ENCODE data around the gene ANKRD53. TPM values are rescaled to one million over a fixed set of nuclear protein-coding genes. Genes with fewer than 3 reads are reported as not detected.
"Not testable (repeated sequence)": the region's sequence is repeated elsewhere in the genome, so short reads cannot be mapped to it uniquely, and the experiment has no call there.

ANKRD53 gene
- total RNA-seq, 1 donor from 2014 or later: 5.4 TPM

- Mint-ChIP-seq H3K4me1 (ENCODE audit: low read depth) (peaks cover 14% of the 10 kb centered on the region), H3K9me3 (ENCODE audit: low read depth) (no peaks in the 10 kb centered on the region), H3K36me3 (ENCODE audit: insufficient read depth) (no peaks in the 10 kb centered on the region), H3K27ac (peak within 1 kb of the TSS; percentile 94), H3K4me3 (ENCODE audit: low read depth) (peak within 1 kb of the TSS; percentile 86), H3K27me3 (peaks cover 4% of the 10 kb centered on the region)
- DNase-seq (ENCODE audit: low spot score, unreplicated experiment): peak; percentile 91
- TF ChIP-seq CTCF (IDR thresholded peaks at IDR 0.05; ENCODE audit: unreplicated experiment): peak; percentile 75
These were observed 16.4 kb downstream of the ANKRD53 start, which contains the start of gene TEX261 for GRCh38 chr2:70994699-70995425. Gene TEX261, minus strand, starts transcription at chr2:70994873. Its CDS starts 116 bp downstream, at chr2:70994757.

- Mint-ChIP-seq H3K27me3 (peaks cover 4% of the 10 kb centered on the region), H3K9me3 (ENCODE audit: low read depth) (no peaks in the 10 kb centered on the region), H3K36me3 (ENCODE audit: insufficient read depth) (no peaks in the 10 kb centered on the region), H3K27ac (peak overlapping the region; percentile 81), H3K4me1 (ENCODE audit: low read depth) (peaks cover 14% of the 10 kb centered on the region), H3K4me3 (ENCODE audit: low read depth) (peak overlapping the region; percentile 81)
- DNase-seq (ENCODE audit: low spot score, unreplicated experiment): no peak
- TF ChIP-seq CTCF (IDR thresholded peaks at IDR 0.05; ENCODE audit: unreplicated experiment): peak; percentile 55
These were observed 16.9 kb downstream of the ANKRD53 start for GRCh38 chr2:70995426-70995729.

GRCh38 chr2:70998885-70999284 is 20.5 kb downstream of the ANKRD53 start:
- not testable (repeated sequence) for H3K4me3 Mint-ChIP-seq (ENCODE audit: low read depth); DNase-seq (ENCODE audit: low spot score, unreplicated experiment); H3K27me3 Mint-ChIP-seq; H3K36me3 Mint-ChIP-seq (ENCODE audit: insufficient read depth); H3K9me3 Mint-ChIP-seq (ENCODE audit: low read depth); H3K27ac Mint-ChIP-seq; H3K4me1 Mint-ChIP-seq (ENCODE audit: low read depth)

- H3K27me3 Mint-ChIP-seq: peaks cover 12% of the 10 kb centered on the region
- H3K4me1 Mint-ChIP-seq (ENCODE audit: low read depth): peaks cover 3% of the 10 kb centered on the region
- TF ChIP-seq CTCF (IDR thresholded peaks at IDR 0.05; ENCODE audit: unreplicated experiment): no peak
- H3K4me3 Mint-ChIP-seq (ENCODE audit: low read depth): no peak overlapping the region
- DNase-seq (ENCODE audit: low spot score, unreplicated experiment): no peak
- H3K27ac Mint-ChIP-seq: peak overlapping the region; percentile 41
- H3K36me3 Mint-ChIP-seq (ENCODE audit: insufficient read depth): no peaks in the 10 kb centered on the region
- H3K9me3 Mint-ChIP-seq (ENCODE audit: low read depth): no peaks in the 10 kb centered on the region
These were observed 20.9 kb downstream of the ANKRD53 start for GRCh38 chr2:70999362-70999761.

GRCh38 chr2:70999931-71000330 is 21.5 kb downstream of the ANKRD53 start:
- H3K4me3 Mint-ChIP-seq (ENCODE audit: low read depth); H3K27ac Mint-ChIP-seq; H3K9me3 Mint-ChIP-seq (ENCODE audit: low read depth); H3K4me1 Mint-ChIP-seq (ENCODE audit: low read depth); DNase-seq (ENCODE audit: low spot score, unreplicated experiment); H3K36me3 Mint-ChIP-seq (ENCODE audit: insufficient read depth): not testable (repeated sequence)
- H3K27me3 Mint-ChIP-seq: peaks cover 12% of the 10 kb centered on the region

- Mint-ChIP-seq H3K27ac (no peak overlapping the region), H3K36me3 (ENCODE audit: insufficient read depth) (no peaks in the 10 kb centered on the region), H3K9me3 (ENCODE audit: low read depth) (no peaks in the 10 kb centered on the region), H3K4me1 (ENCODE audit: low read depth) (peaks cover 2% of the 10 kb centered on the region), H3K4me3 (ENCODE audit: low read depth) (peak overlapping the region; percentile 52), H3K27me3 (peaks cover 20% of the 10 kb centered on the region)
- DNase-seq (ENCODE audit: low spot score, unreplicated experiment): peak; percentile 46
- TF ChIP-seq CTCF (IDR thresholded peaks at IDR 0.05; ENCODE audit: unreplicated experiment): peak; percentile 90
These were observed 22.6 kb downstream of the ANKRD53 start for GRCh38 chr2:71000780-71001591.
